ENCODE results near the gene CYTL1.

GRCh38 chr4:4985844-4986243 is 33.4 kb downstream of the CYTL1 start:
- TF ChIP-seq CTCF (IDR thresholded peaks at IDR 0.05) = no peak
- no peak for TF ChIP-seq POLR2A (IDR thresholded peaks at IDR 0.05)

Measured in right lobe of liver (tissue), 4 donors.